SU-DHL-6 (cell line): ENCODE data around the gene LRRK1.

Experiments
- CTCF ChIP-seq: fragments of 200-600 bp; sonication (generic); IDR thresholded peaks from one replicate; pipeline ENCODE4 v1.5.1; 2017; ENCODE audit warnings: antibody characterized with exemption, mild to moderate bottlenecking, low read length, moderate library complexity; ENCODE audit not compliant: insufficient read depth, poor library complexity, severe bottlenecking
- EZH2phosphoT487 ChIP-seq: fragments of 200-600 bp; sonication (generic), shearing (Covaris generic); conservative IDR thresholded peaks from 2 replicates; pipeline ENCODE4 v1.6.1; 2018; ENCODE audit warnings: mild to moderate bottlenecking, antibody characterized with exemption, low read length, moderate library complexity, mixed read lengths

GRCh38 chr15:101087172-101087769 lies 168.1 kb downstream of the LRRK1 start:
- TF ChIP-seq EZH2phosphoT487 = no peak
- TF ChIP-seq CTCF = no peak
